GM19023 (cell line): ENCODE results near the gene GIPC2.

Source experiments
- ATAC-seq: cut with Tn5 transposase; IDR thresholded peaks from one replicate; pipeline ENCODE4 v1.9.1; 2021; ENCODE audit warnings: mild to moderate bottlenecking, moderate library complexity; ENCODE audit not compliant: unreplicated experiment

GIPC2 gene

GRCh38 chr1:78142736-78143135 is 97.0 kb downstream of the GIPC2 start:
- no peak for ATAC-seq

DNA sequence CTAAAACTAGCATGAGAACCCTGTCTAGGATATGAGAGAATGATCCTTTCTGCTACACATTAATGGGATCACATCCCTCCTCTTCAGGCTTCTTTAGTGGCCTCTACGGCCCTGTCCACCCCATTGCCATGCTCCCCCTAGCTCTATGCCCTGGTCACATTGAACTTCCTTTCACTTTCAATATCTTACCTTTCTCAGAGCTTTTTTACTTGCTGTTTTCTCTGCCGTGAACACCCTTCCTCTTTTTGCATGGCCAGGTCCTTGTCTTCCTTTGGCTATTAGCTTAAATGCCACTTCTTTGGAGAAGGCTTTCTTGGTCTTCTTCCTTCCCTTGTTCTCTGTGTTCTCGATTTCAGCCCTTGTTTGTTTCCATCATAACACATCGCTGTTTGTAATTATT is 97.4 kb downstream of the GIPC2 start:
- peak; percentile 73 for ATAC-seq

DNA sequence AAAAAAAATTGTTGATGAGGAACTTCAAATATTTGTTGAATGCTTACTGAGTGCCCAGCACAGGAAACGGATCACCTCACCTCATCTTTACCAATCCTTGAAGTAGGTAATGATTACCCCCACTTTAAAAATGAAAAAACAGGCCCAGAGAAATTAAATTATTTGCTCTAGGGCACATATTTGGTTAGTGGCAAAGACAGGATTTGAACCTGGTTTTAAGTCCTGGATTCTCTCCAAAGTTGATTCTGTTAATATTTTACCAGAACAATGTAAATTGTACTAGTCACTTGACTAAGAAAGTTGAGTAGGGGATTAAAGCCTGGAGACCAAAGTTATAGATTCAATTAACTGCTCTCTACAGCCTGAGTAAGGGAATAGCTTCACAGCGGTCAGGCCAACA is 97.9 kb downstream of the GIPC2 start:
- no peak for ATAC-seq

DNA sequence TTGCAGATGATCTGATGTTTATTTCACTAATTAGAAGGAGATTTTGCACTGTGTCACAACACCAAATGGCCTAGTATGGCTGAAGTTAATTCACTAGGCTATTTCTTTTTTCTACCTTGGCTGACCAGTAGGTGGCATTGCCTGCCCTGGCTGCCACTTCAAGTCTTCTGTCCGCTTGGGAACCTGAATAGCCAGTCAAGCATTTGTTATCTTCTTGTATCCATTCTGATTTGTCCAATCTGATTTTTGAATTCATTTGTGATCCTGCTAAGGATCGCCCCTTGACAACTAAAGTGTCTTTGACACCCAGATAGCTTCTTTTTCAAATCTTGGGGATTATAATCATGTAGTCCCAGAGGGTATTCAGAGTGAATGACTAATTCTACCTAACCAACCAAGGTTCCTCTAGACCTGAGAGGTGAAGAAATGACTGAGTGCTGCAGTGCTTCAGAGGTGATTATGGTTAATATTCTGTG is 99.4 kb downstream of the GIPC2 start:
- ATAC-seq: peak; percentile 79

GRCh38 chr1:78146205-78146771 is 100.5 kb downstream of the GIPC2 start:
- no peak for ATAC-seq

- no peak for ATAC-seq
Measured at GRCh38 chr1:78147031-78147430, 101.3 kb downstream of the GIPC2 start.

DNA sequence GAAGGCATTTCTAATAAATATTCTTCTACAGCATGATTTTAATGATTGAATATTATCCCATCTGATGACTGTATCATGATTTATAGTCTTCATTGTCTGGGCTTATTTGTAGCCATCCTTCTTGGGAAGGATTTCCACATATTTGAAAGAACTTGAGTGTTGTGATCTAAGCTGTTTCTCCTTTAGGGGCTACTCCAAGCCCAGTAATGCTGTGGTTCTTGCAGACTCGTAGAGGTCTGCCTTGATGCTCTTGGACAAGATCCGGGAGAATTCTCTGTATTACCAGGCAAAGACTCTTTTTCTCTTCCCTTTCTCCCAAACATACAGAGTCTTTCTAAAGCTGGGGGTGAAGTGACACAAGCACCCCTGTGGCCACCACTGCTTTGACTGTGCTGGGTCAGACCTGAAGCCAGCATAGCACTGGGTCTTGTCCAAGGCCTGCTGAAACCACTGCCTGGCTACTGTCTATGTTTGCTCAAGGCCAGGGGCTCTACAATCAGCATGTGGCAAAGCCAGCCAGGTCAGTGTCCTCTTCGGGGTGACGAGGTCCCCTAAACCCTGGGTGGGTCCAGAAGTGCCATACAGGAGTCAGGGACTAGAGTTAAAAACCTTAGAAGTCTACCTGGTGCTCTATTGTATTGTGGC is 107.4 kb downstream of the GIPC2 start:
- ATAC-seq: no peak

GRCh38 chr1:78155121-78155520 is 109.4 kb downstream of the GIPC2 start:
- ATAC-seq: no peak

DNA sequence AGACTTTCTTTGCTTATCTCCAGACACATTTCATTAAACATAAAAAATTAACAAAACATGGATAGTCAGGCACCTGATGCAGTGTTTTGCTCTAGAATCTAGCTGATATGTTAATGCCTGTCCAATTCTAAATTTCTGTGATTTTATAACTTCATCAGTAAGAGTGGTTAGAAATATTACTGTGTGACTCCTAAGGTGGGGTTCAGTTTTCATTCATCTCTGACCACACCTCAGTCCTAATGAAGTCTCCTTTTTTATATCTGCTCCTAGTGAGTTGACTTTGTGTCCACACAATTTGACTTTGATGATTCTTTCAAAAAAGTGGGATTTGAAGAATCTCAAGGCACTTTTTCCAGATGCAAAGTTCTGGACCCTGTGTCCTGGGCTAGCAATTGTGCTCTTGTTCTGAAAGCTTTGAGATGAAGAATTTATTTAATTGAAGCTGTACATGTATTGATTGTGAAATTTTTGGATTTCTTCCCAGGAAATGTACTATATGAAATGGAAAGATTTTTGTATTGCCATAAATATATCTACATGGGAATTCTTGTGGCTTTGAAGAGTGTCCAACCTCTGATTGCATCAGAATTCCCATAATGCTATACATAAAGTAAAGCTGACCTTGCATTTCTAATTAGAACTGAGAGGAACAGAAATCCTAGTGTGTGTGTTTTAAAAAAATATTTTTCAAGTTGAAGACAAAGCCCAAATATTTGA is 111.2 kb downstream of the GIPC2 start:
- ATAC-seq: no peak

- ATAC-seq: no peak
Measured at GRCh38 chr1:78165816-78166215, 120.0 kb downstream of the GIPC2 start.

- ATAC-seq: no peak
Measured at GRCh38 chr1:78168306-78168705, 122.5 kb downstream of the GIPC2 start.

DNA sequence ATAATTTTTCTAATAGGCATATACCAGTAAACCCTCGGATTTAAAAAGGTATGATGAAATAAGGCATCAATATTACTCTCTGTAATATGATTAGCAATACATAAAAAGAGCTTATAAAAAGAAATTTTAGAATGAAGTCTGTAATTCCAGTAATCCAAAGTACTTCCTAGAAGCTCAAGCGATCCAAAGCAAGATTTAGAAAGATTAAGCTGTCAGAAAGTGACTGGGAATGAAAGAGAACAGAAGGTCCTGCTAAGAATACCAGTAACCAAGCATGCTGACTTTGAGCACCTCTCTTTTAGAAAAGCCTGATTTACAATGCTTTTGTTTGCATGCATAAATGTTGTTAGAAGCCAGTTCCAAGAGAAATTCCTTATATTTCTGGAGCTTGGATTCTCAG is 125.1 kb downstream of the GIPC2 start:
- ATAC-seq: no peak

- ATAC-seq: no peak
Measured at GRCh38 chr1:78171736-78172590, 126.2 kb downstream of the GIPC2 start.

GRCh38 chr1:78176448-78176847 is 130.7 kb downstream of the GIPC2 start:
- no peak for ATAC-seq

DNA sequence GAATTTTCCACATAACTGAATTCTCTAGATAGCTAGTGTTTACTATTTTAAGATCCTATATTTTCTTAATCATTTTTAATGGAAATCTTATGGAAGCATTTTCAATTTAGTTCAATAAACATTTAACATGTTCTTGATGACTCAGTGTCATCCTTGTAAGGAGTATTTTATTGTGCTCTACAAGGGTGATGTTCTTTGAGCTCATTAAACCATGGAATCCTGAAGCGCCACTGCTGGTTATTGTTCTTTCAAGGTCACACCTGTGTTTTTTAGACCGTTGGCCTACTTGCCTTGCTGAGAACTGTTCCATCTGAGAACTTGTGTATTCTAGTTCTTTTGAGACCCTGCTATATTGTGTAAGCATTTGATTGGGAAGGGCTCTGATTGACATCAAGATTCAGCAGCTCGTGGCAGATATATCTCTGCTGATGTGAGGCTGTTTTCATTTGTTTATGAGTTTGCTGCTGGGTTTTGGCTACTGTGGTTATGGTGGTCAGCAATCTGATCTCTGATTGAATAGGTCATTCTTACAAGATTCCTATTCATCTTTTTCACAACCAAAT is 132.0 kb downstream of the GIPC2 start:
- ATAC-seq: no peak

DNA sequence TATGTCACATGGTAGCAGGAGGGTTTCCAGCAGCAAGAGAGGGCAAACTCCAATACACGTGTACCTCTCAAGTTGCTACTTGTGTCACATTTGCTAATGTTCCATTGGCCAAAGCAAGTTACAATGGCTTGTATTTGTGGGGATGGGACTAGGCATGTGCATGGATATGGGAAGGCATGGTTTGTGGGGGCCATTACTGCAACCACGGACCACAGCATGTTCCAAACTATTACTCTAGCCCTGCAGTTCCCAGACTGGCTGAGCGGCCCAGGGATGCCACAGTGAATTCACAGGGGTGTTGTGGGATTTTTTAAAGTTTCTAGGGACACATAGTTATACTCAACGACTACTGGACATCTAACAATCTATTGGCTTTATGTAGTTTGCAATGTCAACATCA is 133.1 kb downstream of the GIPC2 start:
- ATAC-seq: no peak

- ATAC-seq: peak; percentile 87
Measured at GRCh38 chr1:78184460-78185072, 138.8 kb downstream of the GIPC2 start.
